HG03280 (cell line): Measurements from ENCODE around the gene IRAG1.

Experiments
- ATAC-seq: cut with Tn5 transposase; IDR thresholded peaks from one replicate; pipeline ENCODE4 v1.9.1; 2021; ENCODE audit warnings: mild to moderate bottlenecking, moderate library complexity; ENCODE audit not compliant: unreplicated experiment

The IRAG1 gene, protein sequence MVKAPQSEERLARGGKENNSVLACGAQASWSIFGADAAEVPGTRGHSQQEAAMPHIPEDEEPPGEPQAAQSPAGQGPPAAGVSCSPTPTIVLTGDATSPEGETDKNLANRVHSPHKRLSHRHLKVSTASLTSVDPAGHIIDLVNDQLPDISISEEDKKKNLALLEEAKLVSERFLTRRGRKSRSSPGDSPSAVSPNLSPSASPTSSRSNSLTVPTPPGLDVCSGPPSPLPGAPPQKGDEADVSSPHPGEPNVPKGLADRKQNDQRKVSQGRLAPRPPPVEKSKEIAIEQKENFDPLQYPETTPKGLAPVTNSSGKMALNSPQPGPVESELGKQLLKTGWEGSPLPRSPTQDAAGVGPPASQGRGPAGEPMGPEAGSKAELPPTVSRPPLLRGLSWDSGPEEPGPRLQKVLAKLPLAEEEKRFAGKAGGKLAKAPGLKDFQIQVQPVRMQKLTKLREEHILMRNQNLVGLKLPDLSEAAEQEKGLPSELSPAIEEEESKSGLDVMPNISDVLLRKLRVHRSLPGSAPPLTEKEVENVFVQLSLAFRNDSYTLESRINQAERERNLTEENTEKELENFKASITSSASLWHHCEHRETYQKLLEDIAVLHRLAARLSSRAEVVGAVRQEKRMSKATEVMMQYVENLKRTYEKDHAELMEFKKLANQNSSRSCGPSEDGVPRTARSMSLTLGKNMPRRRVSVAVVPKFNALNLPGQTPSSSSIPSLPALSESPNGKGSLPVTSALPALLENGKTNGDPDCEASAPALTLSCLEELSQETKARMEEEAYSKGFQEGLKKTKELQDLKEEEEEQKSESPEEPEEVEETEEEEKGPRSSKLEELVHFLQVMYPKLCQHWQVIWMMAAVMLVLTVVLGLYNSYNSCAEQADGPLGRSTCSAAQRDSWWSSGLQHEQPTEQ

DNA sequence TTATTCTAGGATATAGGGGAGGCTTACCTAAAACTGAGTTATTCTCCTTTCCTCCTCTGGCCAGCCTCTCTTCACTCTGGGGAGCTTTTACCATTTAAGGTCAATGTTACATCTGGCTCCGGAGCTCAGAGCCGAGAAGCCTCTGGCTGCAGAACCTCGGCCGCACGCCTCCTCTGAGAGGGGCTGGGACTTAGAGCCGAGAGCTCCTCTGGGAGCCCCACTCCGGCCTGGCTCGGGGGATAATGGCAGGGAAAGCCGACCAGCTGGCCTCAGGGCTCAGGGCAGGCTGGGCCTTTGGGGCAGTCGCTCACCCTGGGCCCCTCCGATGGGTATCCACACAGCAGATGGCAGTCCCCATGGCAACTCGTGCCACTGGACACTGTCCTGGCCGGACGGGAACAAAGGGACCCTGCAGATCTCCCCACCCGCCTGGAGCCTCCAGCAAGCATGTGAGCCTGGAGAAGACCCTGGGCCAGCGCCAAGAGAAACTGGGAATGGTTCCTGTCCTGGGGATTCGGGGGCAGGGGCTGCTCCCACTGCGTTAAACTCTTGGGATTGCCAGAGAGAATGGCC, at the start of gene IRAG1:
Gene IRAG1, minus strand, starts transcription at position 247 of the 573 bp plus-strand sequence. Its CDS starts 153 bp downstream, at position 94.
- ATAC-seq, result no peak

DNA sequence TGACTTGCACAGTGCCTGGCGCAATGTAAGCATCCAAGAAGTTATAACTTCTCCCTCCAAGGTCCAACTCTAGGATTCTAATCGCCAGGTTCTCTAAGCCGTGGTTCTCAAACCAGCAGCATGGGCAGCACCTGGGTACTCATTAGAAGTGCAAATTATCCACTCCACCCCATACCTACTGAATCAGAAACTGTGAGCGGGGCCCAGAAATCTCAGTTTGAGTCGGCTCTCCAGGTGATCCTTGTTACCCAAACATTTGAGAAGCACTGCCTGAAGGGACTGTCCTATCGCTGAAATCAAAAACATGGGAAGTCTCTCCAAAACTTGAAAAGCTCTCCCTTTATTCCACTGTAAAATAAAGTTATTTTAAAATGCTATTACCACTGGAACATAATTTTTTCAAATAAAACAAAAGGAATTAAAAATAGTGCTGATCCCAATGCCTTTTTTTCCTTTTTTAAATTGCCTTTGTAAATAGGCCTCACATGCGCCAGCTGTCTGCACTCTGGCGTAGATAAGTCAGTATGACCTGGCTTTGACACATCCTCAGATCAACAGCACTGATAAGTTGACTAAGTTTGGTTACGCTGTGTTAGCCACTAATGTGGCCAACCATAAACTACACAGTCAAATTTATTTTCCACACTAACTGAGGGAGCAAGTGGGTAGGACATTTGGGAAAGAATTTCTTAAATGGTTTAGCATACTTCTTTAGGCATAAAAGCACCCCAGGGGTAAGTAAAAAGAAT, 49.1 kb upstream of the IRAG1 start:
- ATAC-seq, result no peak

DNA sequence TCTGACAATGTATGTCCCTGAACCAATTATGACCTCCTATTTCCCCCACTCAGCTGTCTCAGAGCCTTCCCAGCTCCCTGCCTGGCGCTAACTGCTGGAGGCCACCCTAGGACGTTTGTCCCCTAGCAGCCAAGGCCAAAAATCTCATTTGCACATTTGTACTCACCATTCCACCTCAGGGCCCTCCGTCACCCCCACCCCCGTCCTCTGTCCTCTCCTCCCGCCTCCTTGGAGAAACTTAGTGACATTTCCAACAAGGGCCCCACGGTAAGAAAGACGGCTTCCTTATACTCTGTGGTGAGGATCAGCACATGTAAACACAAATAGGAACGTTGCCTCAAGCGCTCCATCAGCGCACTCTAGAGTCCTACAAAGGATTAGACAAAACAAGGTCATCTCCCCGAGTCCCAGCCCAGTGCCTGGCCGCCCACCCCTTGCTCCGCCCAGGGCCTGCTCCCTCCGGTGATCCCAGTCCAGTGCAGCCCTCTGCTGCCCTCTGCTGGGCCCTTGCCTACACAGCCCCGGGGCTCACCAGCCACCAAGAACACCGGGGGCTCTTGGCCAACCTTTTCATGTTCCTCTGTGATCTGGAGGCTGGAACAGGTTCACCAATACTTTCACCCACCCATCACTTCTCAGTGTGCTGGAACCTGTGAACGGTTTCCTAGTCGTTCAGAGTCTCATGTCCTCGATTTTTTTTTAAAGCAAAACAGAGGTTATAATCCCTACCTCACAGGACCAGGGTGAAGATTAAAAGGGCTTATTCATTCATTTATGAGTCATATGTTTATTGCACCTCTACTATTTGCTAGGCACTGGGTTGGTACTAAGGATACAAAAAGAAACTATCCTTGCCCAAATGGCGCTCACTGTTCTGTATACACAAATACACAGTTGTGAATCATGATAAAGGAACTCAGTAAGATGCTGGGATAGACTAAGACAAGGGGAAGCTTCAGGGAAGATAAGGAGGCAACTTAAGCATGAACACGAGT, 42.2 kb upstream of the IRAG1 start:
- ATAC-seq, result peak; percentile 97

DNA sequence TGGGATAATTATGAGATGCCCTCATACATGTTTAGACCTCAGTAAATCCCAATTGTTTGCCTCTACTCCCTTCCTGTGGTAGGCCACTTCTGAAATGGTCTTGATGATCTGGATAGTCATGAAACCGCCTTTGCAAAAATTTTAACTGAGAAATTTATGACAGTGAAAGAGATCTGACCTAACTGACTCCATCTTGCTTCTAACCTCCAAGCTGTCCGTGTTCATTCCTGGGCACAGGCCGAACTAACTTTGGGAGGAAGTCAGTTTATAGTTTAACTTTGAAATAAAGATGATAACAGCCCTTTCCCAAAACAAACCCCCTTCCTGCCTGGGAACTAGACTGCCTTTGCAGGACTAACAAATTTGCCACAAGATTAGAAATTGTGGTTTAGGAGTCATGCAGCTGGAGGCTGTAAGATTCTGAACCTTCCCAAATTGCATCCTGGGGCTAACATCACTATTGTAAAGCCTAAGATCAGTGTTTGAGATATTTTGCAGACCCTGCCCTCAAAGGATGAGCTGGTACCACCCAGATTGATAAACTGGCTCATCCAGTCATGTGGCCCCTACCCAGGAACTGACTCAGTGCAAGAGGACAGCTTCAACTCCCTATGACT, 37.6 kb upstream of the IRAG1 start:
- ATAC-seq, result no peak

DNA sequence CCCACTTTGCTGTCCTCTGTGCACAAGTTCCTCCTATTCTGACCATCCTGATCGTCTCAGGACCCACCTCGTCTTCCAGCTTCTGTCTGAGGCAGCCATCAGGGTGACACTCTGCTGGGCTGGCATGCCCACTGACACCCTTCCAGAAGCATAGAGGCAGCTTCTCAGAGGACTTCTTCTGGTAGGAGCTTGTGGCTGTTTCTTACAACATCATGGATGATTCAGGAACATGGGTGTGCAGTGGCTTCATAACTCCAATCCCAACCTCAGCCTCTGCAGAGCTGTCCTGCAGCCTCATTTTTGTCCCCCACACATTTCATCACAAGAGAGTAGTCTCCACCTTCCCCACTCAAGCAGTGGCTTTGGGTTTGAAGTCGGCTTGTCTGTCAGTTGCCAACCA, 36.6 kb upstream of the IRAG1 start:
- ATAC-seq, result no peak

DNA sequence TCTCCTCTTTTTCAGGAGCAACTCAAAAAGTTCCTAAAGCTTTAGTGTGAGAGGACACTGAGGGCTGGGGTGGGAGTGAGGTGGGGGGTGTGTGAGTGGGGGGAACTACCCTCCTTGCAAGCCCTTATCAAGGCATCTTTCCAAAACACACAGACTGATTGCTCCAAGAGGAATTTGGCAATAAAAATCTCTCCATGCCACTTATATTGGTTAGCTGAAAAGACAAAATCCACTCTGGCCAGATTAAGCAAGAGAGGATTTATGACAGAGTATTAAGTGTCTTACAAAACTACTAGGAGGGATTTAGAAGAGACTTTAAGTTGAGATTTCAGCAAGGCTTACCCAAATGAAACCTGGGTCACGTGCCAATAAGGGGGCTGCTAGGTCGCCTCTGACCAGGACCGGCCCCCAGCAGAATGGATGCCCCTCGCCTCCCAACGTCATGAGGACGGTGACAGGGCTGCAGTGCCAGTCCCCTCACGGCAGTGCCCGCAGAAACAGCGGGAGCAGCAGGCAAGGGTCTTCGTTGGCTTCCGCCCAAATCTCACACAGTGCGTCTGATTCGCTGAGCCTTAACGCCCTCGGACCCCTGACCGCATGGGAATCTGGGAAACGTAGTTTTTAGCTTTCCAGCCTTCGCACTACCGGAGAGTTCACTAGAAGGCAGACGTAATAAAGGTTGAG, 35.4 kb upstream of the IRAG1 start:
- no peak for ATAC-seq

DNA sequence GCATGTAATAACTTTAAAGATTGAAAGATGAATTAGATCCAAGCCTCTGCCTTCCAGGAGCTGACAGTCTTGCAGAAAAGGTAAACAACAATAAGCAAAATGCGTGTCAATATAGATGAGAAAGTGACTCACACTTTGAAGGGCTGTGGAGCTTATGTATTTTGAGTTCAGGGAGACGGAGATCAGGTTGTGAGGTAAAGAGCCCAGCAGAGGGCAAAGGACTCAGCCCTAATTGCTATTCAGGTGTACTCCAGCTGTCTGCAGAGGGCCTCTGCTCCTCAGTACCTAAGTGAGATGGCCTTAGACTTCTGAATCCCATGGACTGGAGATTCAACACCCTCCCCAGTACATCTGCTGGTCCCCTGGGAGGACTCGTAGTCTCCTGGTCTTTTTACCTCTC, 34.6 kb upstream of the IRAG1 start:
- no peak for ATAC-seq

DNA sequence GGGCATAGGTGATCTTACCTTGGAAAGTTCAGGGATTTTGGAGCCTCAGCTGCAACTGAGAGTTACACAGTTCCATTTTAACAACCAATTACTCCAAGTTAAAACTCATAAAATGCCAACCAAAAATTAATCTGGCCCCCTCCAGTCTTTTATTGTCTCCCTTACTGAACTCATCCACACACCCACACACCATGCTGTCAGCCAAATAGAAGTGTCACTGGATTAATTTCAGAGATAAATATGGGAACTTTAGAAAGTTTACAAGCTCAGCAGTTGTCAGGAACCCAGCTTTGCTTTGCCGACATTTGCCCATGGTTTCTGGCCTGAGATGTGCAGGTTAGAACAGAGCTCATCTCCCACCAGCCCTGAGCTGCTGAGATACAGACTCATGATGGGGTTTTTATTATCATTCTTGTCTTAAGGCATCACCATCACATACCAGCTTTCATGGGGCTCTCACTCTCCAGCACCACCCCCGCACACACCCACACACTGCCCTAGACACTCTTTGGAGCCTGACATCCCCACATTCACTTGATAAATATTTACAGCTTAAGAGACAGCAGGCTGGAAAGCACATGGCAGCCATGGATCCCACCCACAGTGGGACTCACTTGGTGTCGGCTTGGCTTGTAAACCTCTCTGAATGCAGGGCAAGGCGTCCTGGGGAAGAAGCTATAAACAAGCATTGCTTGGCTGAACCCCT, 33.7 kb upstream of the IRAG1 start:
- ATAC-seq, result no peak

DNA sequence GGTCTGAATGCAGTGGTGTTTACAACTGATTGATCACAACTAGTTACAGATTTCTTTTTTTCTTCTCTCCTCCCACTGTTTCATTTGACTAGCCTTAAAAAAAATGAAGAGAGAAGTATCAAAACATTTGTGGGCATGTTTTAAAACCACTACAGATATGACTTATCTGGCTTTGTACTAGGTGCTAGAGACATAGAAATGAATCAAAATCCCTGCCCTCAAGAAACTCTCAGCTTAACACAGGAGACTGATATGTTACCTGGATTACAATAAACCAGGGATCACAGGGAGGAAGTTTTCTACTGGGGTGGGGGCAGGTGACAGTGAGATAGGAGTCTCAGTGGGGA, 32.3 kb upstream of the IRAG1 start:
- no peak for ATAC-seq

DNA sequence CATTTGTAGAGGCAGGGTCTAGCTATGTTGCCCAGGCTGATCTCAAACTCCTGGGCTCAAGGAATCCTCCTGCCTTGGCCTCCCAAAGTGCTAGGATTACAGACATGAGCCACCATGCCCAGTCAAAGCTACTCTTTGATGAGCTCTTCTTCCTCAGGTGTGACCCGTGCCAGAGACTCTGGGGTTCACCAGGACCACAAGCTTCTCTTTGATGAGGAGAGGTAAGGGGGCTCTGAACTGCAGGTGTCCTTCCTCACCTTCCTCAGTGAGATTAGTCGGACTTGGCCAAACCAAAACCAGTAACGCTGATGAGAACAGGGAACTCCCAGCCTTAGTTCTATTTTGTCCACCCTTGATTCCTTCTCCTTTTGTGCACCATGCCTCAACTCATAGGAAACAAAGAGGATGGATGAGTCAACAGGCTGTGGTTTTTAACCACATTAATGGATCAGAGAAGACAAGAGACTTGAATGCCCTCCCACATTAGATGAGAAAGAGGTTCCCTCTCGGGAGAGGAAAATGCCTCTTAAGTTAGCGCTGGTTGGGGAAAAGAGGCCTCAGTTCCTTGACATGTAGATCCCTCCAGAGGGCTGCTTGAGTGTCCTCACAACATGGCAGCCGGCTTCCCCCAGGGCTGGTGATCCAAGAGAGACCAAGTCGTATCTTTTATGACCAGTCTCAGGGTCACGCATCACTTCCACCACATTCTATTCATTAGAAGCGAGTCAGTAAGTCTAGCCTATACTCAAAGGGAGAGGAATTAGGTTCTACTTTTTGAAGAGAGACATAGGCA, 31.8 kb upstream of the IRAG1 start:
- ATAC-seq, result no peak

DNA sequence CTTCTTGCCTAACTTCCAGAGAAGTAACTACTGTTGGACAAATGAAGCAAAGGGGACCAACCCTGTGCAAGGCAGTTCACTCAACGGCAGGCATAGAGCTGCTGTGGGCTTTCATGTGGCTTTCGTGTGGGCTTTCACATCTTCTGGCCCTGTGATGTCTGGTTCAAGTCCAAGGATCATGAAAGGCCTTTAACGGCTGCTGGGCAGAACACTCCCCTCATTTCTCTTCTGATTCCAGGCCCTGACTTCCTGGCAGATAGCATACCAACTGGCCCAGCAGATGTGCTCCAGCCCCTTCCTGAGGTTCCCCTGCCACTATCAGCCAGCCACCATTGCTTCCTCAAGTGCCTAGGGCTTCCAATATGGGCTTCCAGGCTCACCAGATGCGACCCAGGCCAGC, 28.8 kb upstream of the IRAG1 start:
- ATAC-seq, result no peak

DNA sequence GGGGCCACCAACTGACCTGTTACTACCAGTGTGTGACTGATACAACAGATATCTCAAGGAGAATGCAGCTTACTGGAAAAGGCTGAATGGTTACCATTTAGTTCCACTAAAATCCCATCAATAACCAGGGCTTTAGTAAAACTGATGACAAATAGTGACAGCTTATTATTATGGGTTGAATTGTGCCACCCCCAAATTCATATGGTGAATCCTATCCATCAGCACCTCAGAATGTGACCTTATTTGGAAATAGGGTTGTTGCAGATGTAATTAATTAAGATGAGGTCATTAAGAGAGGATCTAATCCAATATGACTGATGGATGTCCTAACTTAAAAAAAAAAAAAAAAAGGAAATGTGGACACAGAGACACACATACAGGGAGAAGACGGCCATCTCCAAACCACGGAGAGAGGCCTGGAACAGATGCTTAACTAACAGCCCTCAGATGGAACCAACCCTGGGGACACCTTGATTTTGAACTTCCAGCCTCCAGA, 27.4 kb upstream of the IRAG1 start:
- no peak for ATAC-seq

DNA sequence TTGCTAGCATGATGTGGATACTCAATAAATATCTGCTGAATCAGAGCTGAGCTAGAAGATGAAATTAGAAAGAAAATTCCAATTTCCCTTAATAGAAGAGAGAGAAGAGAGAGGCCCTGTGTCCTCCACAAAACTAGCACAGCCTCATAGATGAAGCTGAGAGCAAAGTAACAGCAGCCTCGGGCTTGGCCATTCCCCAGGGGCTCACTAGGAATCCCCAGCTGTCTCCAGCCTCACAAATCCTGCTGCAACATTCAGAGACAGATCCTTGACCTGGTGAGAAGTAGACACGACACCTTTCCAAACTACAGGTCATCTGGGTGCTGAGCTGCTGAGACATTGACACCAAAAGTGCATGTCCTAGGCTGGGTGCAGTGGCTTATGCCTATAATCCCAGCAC, 26.1 kb upstream of the IRAG1 start:
- ATAC-seq, result no peak

DNA sequence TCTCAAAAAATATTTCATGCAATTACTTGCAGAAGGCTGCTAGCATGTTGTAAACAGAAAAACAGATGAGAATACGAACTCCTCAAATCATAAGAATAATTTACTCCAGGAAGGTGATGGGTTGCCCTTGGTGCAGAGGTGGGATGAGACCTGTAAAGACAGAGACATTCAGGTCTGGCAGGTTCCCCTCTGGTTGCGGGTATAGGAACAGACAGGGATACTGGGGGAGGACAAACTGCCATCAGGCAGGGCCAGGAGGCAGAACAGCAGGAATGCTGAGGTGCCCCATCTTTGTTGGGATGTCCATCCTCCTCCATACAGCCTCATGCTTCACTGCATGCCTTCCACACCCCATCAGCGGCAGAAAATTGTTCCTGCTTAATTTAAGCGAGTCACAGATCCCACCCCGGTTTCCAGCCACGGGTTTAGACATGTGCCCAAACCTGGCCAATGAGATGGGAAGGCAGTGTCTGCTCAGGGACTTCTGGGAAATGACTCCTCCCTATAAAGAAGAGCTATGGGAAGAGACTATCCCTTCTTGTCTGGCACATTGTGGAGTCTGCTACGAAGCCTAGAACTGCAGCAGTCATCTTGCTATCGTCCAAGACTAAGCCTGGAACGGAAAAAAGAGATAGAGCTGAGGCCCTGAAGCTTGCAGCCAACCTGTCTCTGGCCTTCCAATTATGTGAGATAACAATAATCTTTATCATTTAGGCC, 23.1 kb upstream of the IRAG1 start:
- ATAC-seq, result no peak

DNA sequence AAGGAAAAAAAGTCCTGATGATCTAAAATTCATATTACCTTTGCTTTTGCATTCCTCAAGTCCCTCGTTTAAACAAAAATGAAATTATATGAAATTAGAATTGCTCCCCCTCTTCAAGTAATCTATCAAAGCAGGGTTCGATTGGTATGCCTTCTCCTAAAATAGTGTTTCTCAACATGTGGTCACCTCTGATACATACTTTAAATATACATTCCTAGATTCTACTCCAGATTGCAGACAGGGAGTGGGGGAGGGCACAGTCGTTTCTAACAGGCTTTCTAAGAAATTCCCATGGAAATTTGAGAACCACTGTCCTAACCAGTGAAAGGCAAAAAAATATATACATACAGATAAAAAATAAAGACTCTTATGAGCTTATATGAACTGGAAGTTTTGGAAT, 22.6 kb upstream of the IRAG1 start:
- no peak for ATAC-seq

DNA sequence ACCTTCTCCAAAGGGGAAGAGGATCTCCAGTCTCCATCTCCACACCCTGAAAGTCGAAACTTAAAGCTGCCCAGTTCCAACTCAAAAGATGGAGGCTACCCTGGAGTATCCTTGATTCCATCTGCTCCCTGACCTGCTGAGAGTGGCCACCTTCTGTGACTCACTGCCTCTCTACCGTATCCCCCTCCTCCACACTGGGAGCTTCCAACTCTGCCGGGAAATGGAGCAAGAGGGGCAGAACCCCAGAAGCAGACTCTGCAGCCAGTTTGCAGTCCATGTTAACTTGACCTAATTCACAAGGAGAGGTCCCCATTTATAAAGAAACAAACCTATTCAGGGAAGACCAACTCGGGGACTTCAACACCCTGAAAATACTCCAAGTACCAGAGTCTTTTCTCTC, 22.0 kb upstream of the IRAG1 start:
- ATAC-seq, result no peak
